Upper lobe of left lung (tissue), 6 donors: ENCODE data around the gene EBF3. TPM values are rescaled to one million over a fixed set of nuclear protein-coding genes. Genes with fewer than 3 reads are reported as not detected.
A peak's percentile ranks its signal among the peaks of the same experiment; 100 is the strongest.

ENCODE experiments used
- ATAC-seq, 2 donors: fragments of 200-7000 bp; cut with Tn5 transposase; one replicate each; pipeline ENCODE4 v1.9.1; 2022; ENCODE audit warnings: mild to moderate bottlenecking in 2 of 2, moderate library complexity in 2 of 2; ENCODE audit not compliant: low FRiP score in 2 of 2
- DNase-seq, 2 donors: peaks; one replicate each; pipeline ENCODE4 v3.0.0-alpha.2; 2019 to 2020
- H3K27ac ChIP-seq, 4 donors: fragments of 200-600 bp; sonication (generic); one replicate each; pipeline ENCODE4 v1.5.1; 2016 to 2019
- H3K27me3 ChIP-seq, 4 donors: fragments of 200-600 bp; sonication (generic); one replicate each; pipeline ENCODE4 v1.5.1; 2017 to 2019
- H3K36me3 ChIP-seq, 4 donors: fragments of 200-600 bp; sonication (generic); one replicate each; pipeline ENCODE4 v1.5.1; 2016 to 2019
- H3K4me1 ChIP-seq, 4 donors: fragments of 200-600 bp; sonication (generic); one replicate each; pipeline ENCODE4 v1.5.1; 2018 to 2019
- H3K4me3 ChIP-seq, 4 donors: fragments of 200-600 bp; sonication (generic); one replicate each; pipeline ENCODE4 v1.5.1; 2017 to 2019; ENCODE audit warnings: mild to moderate bottlenecking in 2 of 4, moderate library complexity in 1 of 4
- H3K9me3 ChIP-seq, 4 donors: fragments of 200-600 bp; sonication (generic); one replicate each; pipeline ENCODE4 v1.5.1; 2018 to 2019
- CTCF ChIP-seq, 6 experiments: fragments of 450-650 bp in 4 of 6; fragments of 200-600 bp in 2 of 6; sonication (generic) in 2 of 6; IDR thresholded peaks; one replicate each; pipeline ENCODE4 v1.5.1; 2016 to 2019; ENCODE audit warnings: antibody characterized with exemption in 6 of 6
- EP300 ChIP-seq, 4 donors: sonication (generic); formaldehyde crosslinking; IDR thresholded peaks; one replicate each; pipeline ENCODE4 v1.5.1; 2017; ENCODE audit warnings: antibody characterized with exemption in 4 of 4, control low read depth in 2 of 4
- POLR2A ChIP-seq, 4 donors: fragments of 450-650 bp; IDR thresholded peaks; one replicate each; pipeline ENCODE4 v1.5.1; 2016 to 2017; ENCODE audit warnings: antibody characterized with exemption in 4 of 4, mild to moderate bottlenecking in 2 of 4
- POLR2AphosphoS5 ChIP-seq, 2 donors: sonication (generic); formaldehyde crosslinking; IDR thresholded peaks; one replicate each; pipeline ENCODE4 v1.5.1; 2017; ENCODE audit warnings: antibody characterized with exemption in 2 of 2
- WGBS, 2 donors: methylation state at CpG; one replicate each; pipeline ENCODE4 v1.1.5; 2017 to 2018; 5-methylcytosine and 5-hydroxymethylcytosine counted together
- total RNA-seq, 6 donors: library from RNA; depleted of rRNA in 4 of 6; stranded (reverse); fragments of >200 nt in 4 of 6; gene quantifications; one replicate each; pipeline versions ENCODE4 v1.1.0 to v1.2.1, GENCODE V29; 2016 to 2021
- donor health status: DM: no; HTN: no; CAD: no; lungs with moderate emphysema.
- donor health status: DM: no; HTN: yes; CAD: no; lungs with severe emphysema.

EBF3 gene
- total RNA-seq, 6 donors from 2014 or later = 0.06 to 0.51 TPM; not detected in 4

- Histone ChIP-seq H3K27me3 (no peaks in the 10 kb centered on the region), H3K27ac (no peak overlapping the region), H3K4me1 (no peaks in the 10 kb centered on the region), H3K4me3 (no peak overlapping the region), H3K36me3 (no peaks in the 10 kb centered on the region), H3K9me3 (no peaks in the 10 kb centered on the region)
- no peak for DNase-seq
- 80% methylated on average over 5 to 13 of the region's 13 CpGs for WGBS, 2 donors
- TF ChIP-seq POLR2A (IDR thresholded peaks at IDR 0.05) (no peak), CTCF (IDR thresholded peaks at IDR 0.05) (no peak), EP300 (IDR thresholded peaks at IDR 0.05) (no peak), POLR2AphosphoS5 (IDR thresholded peaks at IDR 0.05) (no peak)
- no peak for ATAC-seq
Measured at GRCh38 chr10:129891806-129892205, 72.3 kb downstream of the EBF3 start.

- Histone ChIP-seq H3K27me3 (no peaks in the 10 kb centered on the region), H3K36me3 (no peaks in the 10 kb centered on the region), H3K9me3 (no peaks in the 10 kb centered on the region), H3K4me3 (no peak overlapping the region), H3K27ac (no peak overlapping the region), H3K4me1 (no peaks in the 10 kb centered on the region)
- ATAC-seq (no peak), DNase-seq (no peak)
- WGBS, 2 donors = 91 to 93% methylated on average over 15 of the region's 15 CpGs
- TF ChIP-seq POLR2AphosphoS5 (IDR thresholded peaks at IDR 0.05) (no peak), POLR2A (IDR thresholded peaks at IDR 0.05) (no peak), EP300 (IDR thresholded peaks at IDR 0.05) (no peak), CTCF (IDR thresholded peaks at IDR 0.05) (no peak)
Measured at GRCh38 chr10:129890170-129890569, 73.9 kb downstream of the EBF3 start.

- Histone ChIP-seq H3K4me1 (no peaks in the 10 kb centered on the region), H3K9me3 (no peaks in the 10 kb centered on the region), H3K36me3 (no peaks in the 10 kb centered on the region), H3K27me3 (no peaks in the 10 kb centered on the region), H3K4me3 (no peak overlapping the region), H3K27ac (no peak overlapping the region)
- ATAC-seq (peak; percentile 52 to 85), DNase-seq (peak in 1 of 2 donors; percentile 83)
- WGBS, 2 donors = 52 to 84% methylated on average over 7 to 20 of the region's 22 CpGs
- TF ChIP-seq POLR2AphosphoS5 (IDR thresholded peaks at IDR 0.05) (no peak), CTCF (IDR thresholded peaks at IDR 0.05) (peak; percentile 35 to 69 (median 50))
Measured at GRCh38 chr10:129888784-129889616, 75.1 kb downstream of the EBF3 start.

- 95% methylated on average over 35 of the region's 35 CpGs for WGBS, 2 donors
- Histone ChIP-seq H3K4me1 (no peaks in the 10 kb centered on the region), H3K9me3 (no peaks in the 10 kb centered on the region), H3K4me3 (no peak overlapping the region), H3K27ac (no peak overlapping the region), H3K27me3 (no peaks in the 10 kb centered on the region), H3K36me3 (no peaks in the 10 kb centered on the region)
- no peak for DNase-seq
- no peak for TF ChIP-seq CTCF (IDR thresholded peaks at IDR 0.05)
- no peak for TF ChIP-seq POLR2A (IDR thresholded peaks at IDR 0.05)
- TF ChIP-seq EP300 (IDR thresholded peaks at IDR 0.05) = no peak
- TF ChIP-seq POLR2AphosphoS5 (IDR thresholded peaks at IDR 0.05) = no peak
- ATAC-seq = no peak
Measured at GRCh38 chr10:129887986-129888783, 75.9 kb downstream of the EBF3 start.
